Measurements from ENCODE around the gene ACTRT2.

Gene ACTRT2

DNA sequence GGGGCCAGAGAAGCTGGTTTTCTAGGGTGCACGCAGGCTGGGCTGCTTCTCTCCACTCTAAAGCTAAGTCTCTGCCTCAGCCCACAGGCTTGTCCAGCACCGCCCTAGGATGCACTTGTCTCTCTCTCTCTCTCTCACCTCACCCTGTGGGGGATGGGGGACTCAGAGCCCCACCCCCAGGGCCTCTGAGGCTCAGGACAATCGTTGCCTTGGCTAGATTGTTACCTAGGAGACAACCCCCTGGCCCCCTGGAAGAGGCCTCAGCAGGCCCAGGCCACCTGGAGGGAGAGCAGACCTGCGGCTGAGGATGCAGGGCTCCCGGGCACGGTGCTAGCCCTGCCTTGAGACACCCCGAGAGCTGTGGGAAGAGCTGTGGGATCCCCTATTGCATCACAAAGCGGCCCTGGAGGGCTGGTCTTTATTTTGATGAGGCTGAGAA lies at the start of gene ACTRT2:
ACTRT2 (plus strand) TSS at position 235 of the 439 bp plus-strand sequence. CDS start 220 bp downstream, outside the sequence.
- no peak for DNase-seq (ENCODE audit: low read depth, low spot score)

GRCh38 chr1:2971609-2972008 lies 49.7 kb upstream of the ACTRT2 start:
- no peak for DNase-seq (ENCODE audit: low read depth, low spot score)

DNA sequence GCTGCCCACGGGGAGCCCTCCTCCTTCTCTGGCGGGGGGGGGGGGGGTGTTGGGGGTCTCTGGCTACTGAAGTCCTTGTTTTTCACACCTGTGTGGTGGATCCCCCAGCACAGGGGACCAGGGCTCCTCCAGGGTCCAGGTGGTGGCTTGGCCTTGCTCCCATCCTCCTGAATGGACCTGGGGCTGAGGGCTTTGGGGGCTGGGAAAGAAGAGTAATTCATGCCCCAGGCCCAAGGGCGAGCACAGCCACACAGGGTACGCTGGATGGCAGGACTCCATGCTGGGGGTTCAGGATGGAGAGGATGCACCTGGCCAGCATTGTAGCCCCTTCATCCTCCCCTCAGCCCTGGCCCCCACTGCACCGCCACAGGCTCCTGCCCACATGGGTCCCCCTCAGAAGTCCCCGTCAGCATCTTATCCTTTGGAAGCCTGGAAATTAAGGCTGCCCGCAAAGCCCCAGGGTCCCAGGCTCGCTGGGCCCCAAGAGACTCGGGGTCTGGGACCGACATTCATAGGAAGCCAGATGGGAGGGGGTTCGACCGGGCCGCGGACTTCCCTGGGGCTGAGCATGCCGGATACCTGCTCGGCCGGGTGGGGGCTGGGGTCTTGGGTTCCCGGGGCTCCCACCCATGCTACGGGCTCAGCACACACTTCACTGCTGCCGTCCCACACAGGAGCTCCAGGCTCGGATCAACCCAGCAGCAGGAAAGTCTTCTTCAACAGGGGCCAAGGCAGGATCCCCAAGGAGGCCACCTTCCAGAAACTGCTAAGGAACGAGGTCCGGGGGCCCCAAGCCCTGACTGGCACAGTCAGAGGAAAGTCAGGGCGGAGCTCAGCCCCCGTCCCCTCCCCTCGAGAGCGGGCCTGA lies 49.0 kb upstream of the ACTRT2 start:
- DNase-seq (ENCODE audit: low read depth, low spot score) = no peak

DNA sequence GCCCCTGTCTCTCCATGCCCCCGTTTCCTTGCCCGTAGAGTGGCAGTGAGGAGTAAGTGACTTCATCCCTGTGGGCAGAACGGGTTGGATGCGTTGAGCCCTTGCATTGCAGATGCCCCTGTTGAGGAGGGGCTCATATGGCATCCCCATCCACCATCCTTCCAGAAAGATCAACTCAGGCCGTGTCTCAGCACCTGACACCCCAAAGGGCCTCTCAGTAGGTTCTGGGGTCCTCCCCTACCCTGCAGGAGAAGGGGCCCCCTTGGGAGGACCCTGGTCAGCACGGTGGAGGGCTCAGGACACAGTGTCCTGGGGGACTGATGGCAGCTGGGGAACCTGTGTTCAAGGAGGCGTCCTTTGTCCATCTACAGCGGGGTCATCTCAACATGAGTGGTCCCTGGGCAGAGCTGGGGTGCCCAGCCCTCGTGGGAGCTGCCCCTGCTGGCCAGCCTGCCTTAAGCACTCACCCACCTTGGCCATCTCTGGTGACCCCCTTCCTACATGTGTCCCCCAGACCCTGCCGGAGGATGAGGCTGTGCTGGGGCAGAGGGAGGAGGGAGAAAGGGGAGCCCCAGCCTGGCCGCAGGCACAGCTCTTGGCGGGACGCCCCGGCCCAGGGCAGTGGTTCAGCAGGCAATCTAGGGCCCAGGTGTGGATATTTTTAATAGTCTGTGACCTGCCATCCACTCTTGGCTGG lies 48.2 kb upstream of the ACTRT2 start:
- no peak for DNase-seq (ENCODE audit: low read depth, low spot score)

GRCh38 chr1:2973601-2974593 lies 47.4 kb upstream of the ACTRT2 start:
- no peak for DNase-seq (ENCODE audit: low read depth, low spot score)

- DNase-seq (ENCODE audit: low read depth, low spot score) = no peak
These were observed 46.5 kb upstream of the ACTRT2 start for GRCh38 chr1:2974701-2975301.

DNA sequence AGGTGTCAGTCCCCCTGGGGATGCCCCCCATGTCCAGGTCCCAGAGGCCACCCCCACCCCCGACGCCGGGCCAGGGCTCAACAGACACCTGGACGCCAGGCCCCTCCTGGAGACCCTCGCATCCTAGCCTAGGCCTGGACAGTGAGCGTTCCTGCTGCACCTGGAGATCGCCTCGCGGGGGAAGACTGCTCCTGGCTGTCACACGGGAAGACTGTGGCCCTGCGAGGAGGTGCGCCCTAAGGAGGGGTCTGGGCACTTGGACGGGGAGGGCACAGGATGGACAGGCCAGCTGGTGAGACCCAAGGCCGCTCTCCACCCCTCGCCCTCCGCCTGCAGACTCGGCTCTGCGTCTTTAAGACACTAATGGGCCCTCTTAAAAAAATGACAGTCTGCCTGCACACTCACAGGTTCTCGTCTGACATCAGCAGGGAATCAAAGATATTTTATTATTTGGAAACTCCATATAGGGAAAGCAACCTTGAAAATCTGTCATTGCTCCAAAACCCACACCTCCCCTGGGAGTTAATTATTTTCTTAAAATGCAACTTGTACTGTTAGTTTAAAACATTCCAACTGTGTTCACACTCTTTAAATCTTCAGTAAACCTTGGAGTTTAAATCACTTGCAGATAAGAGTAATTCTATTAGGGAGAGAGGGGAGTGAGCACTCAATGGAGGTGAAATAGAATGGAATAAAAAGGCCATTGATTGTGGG lies 45.6 kb upstream of the ACTRT2 start:
- DNase-seq (ENCODE audit: low read depth, low spot score) = no peak

DNA sequence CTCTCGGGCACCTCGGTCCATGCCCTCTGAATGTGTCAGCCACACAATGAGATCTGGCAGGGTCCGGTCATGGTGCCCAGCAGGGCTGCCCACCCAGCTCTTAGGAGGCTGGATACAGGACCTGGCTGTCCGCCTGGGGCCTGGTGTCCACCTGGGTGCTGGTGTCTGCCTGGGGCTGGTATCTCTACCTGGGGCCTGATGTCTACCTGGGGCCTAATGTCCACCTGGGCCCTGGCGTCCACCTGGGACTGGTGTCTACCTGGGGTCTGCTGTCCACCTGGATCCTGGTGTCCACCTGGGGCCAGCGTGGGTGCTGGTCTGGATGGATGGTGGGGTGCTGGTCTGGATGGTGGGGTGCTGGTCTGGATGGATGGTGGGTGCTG lies 45.1 kb upstream of the ACTRT2 start:
- no peak for DNase-seq (ENCODE audit: low read depth, low spot score)

DNA sequence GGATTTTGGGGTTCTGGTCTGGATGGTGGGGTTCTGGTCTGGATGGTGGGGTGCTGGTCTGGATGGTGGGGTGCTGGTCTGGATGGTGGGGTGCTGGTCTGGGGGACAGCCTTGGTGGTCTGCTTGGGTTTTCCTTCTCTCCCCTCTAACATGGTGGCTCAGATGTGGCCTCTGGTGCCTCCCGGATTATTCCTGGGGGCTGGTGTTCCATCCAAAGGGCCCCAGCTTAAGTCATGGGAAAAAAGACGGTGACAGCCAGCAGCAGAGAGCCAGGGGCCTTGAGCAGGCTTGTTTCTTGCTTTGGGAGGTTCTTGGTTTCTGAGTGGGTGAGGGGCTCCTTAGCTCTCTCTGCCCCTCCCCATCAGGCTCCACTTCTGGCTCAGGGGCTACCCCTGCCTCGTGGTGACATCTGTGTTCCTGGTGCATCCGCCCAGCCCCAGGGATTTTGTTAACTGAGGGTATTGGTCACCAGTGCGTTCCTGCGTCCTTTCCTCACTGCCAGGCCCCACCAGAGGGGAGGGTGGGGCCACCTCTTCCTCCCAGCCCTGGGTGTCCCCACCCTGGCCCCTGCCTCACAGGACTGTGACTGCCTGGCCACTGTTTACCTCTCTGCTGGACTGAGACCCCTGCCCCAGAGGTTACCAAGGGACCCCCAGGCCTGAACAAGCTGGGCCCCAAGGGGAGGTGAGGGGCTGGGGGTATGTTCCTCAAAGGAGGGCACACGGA lies 43.2 kb upstream of the ACTRT2 start:
- DNase-seq (ENCODE audit: low read depth, low spot score) = no peak

GRCh38 chr1:2978691-2979190 lies 42.5 kb upstream of the ACTRT2 start:
- no peak for DNase-seq (ENCODE audit: low read depth, low spot score)

- DNase-seq (ENCODE audit: low read depth, low spot score) = no peak
These were observed 41.8 kb upstream of the ACTRT2 start for GRCh38 chr1:2979191-2980072.

DNA sequence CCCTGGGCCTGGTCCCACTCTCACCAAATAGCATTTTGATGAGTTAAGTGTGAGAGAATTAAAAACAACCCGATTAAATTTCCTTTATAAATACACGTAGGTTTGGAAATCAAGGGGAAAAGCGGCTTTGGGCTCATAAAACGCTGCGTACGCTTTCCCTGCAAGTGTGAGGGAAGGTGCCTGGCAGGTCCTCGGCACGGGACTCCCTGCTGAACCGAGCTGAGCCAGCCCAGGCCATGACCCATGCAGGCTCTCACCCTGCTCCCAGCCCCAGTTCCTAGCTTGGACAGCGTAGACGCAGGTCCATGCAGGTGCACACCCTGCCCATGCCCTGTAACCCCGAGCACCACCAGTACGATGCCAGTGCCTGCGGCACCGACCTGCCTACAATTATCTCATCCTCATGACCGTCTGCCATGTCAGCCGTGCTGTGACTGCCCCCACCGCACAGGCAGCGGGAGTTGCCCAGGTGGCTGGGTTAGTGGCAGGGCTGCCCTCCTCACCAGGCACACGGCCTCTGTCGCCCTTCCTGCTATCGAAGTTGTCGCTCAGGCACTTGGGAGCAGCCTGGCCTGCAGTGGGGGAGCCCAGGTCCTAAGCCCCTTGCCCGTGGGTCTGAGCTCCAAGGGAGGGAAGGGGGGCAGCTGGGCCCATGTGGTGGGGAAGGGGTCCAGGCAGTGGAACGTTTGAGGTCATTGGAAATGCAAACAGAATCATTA lies 41.0 kb upstream of the ACTRT2 start:
- DNase-seq (ENCODE audit: low read depth, low spot score) = no peak

GRCh38 chr1:2980849-2981248 lies 40.4 kb upstream of the ACTRT2 start:
- no peak for DNase-seq (ENCODE audit: low read depth, low spot score)

DNA sequence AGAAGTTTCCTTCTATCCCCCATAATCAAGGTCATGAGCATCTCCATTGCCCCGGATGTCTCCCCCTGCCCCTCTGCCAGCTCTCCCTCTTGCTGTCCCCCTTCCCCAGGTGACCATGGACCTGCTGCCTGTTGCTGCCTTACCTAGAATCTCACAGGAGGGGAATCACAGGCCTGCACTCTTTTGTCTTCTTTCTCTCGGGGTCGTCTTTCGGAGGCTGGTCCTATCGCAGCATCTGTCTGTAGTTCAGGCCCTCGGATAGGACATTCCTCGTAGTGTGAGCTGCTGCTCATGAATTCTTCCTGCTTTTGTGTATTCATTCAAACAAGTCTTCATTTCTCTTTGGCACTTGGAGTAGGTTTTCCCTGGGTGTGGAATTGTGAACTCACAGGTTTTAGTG lies 39.9 kb upstream of the ACTRT2 start:
- DNase-seq (ENCODE audit: low read depth, low spot score) = no peak

GRCh38 chr1:2981981-2982614 lies 39.2 kb upstream of the ACTRT2 start:
- DNase-seq (ENCODE audit: low read depth, low spot score) = no peak

DNA sequence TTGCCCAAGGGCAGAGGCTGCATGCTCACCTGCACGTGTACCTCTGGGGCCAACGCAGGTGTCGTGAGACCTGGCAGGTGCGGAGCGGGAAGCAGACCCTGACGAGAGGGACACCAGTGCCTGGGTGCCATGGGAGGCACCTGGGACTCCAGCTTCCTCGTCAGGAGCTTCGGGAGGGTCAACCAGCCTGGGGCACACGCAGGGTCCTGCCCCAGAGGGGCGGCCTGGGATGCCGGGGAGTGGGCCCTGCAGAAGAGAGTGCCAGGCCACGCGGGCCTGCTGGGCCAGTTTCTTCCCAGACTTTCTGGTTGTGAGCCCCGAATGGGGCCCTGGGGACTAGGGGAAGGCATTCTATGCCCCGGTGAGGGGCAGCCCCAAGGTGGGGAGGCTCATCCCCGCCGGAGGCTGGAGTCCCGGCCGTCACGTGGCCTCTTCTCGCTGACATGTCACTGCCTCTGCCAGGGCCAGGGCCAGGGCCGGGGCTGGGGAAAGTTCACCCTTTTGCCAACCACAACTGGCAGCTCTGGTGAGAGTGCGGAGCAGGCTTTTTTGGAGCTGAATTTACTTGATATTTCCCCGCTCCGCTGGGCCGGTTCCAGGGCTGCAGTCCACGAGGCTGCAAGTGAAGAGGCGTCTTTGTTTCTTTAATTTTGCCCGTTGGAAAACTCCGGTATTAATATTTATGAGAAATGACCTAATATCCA lies 38.5 kb upstream of the ACTRT2 start:
- peak; percentile 16 for DNase-seq (ENCODE audit: low read depth, low spot score)

DNA sequence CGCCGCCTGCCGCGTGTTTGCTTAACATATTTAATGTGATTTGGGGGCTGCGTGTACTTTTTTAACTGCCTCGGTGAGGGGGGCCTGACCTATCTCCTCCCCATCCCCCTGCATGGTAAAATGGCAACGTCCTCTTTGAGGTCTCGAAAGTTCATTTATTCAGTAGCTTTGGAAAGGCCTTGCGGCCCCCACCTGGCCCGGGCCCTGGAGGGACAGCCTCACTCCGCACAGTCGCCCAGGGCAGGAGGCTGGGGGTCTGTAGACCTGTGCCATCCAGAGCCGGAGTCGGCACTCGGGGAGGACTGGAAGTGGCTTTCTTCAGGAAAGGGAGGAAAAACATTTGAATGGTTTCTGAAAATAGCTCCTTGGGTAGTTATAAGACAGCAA lies 38.0 kb upstream of the ACTRT2 start:
- DNase-seq (ENCODE audit: low read depth, low spot score) = no peak

All from astrocyte of the hippocampus (primary cell).